T-cell (primary cell): ENCODE results near the gene TLX2. TPM values are rescaled to one million over a fixed set of nuclear protein-coding genes. Genes with fewer than 3 reads are reported as not detected.
A peak's percentile ranks its signal among the peaks of the same experiment; 100 is the strongest.
"Not testable (repeated sequence)": the region's sequence is repeated elsewhere in the genome, so short reads cannot be mapped to it uniquely, and the experiment has no call there.

Experiments
- ATAC-seq, 4 experiments: fragments of 200-7000 bp in 3 of 4; fragments of 150-1000 bp in 1 of 4; cut with Tn5 transposase; replicated peaks in 1 of 4; 1 replicate in 3 of 4; 2 replicates in 1 of 4; pipeline ENCODE4 v1.10.0; 2021; ENCODE audit warnings: moderate library complexity in 3 of 4, mild to moderate bottlenecking in 2 of 4, moderate number of reproducible peaks in 1 of 4
- CTCF ChIA-PET, 2 donors: fragments of 300-600 bp; sonication (Branson Sonifier 250); formaldehyde crosslinking; loops; one replicate each; lab custom pipeline; 2022; ENCODE audit warnings: antibody characterized with exemption in 2 of 2; lab: Charles Lee
- POLR2A ChIA-PET, 2 donors: fragments of 300-600 bp; sonication (Branson Sonifier 250); formaldehyde crosslinking; loops; one replicate each; lab custom pipeline; 2022; ENCODE audit warnings: antibody characterized with exemption in 2 of 2; lab: Charles Lee
- DNase-seq, 35 experiments: peaks; one replicate each; pipeline versions ENCODE4 v3.0.0 to v3.0.0-alpha.2; 2013 to 2023
- H3K27ac ChIP-seq: one replicate; pipeline ENCODE4 v1.5.1; 2013; ENCODE audit warnings: low read length
- H3K27me3 ChIP-seq, 2 experiments: replicated peaks in 1 of 2; 1 replicate in 1 of 2; 2 replicates in 1 of 2; pipeline versions ENCODE4 v1.6.1 to v1.7.0; 2013; ENCODE audit warnings: low read length in 1 of 2, mixed read lengths in 1 of 2; ENCODE audit not compliant: control insufficient read depth in 2 of 2, insufficient read depth in 2 of 2; ENCODE audit errors: extremely low read depth in 1 of 2
- H3K36me3 ChIP-seq, 2 donors: 1 replicate in 1 of 2; 2 replicates in 1 of 2; pipeline versions ENCODE4 v1.6.1 to v1.7.0; 2013; ENCODE audit warnings: low read length in 1 of 2; ENCODE audit not compliant: control insufficient read depth in 2 of 2, insufficient read depth in 1 of 2; ENCODE audit errors: extremely low read depth in 1 of 2
- H3K4me1 ChIP-seq, 2 experiments: 1 replicate in 1 of 2; 2 replicates in 1 of 2; pipeline versions ENCODE4 v1.6.1 to v1.7.0; 2013; ENCODE audit warnings: low read length in 2 of 2, mixed read lengths in 1 of 2; ENCODE audit not compliant: insufficient read depth in 2 of 2, control insufficient read depth in 1 of 2; ENCODE audit errors: extremely low read depth in 1 of 2
- H3K4me3 ChIP-seq, 2 donors: 1 replicate in 1 of 2; 2 replicates in 1 of 2; pipeline versions ENCODE4 v1.5.1 to v1.7.0; 2013; ENCODE audit warnings: mild to moderate bottlenecking in 2 of 2, low read length in 1 of 2, moderate library complexity in 1 of 2; ENCODE audit not compliant: control insufficient read depth in 1 of 2; ENCODE audit errors: extremely low read depth in 1 of 2
- H3K9me3 ChIP-seq: 2 replicates; pipeline ENCODE4 v1.7.0; 2013
- H3K27ac Mint-ChIP-seq, 2 donors: one replicate each; pipeline ENCODE4 v1.8.0; 2020 to 2021; ENCODE audit warnings: mild to moderate bottlenecking in 2 of 2, mixed read lengths in 2 of 2
- H3K27me3 Mint-ChIP-seq, 2 donors: one replicate each; pipeline ENCODE4 v1.8.0; 2021 to 2022; ENCODE audit warnings: mixed read lengths in 2 of 2
- H3K36me3 Mint-ChIP-seq: one replicate; pipeline ENCODE4 v1.8.0; 2021; ENCODE audit warnings: mixed read lengths
- H3K4me1 Mint-ChIP-seq, 3 donors: one replicate each; pipeline ENCODE4 v1.8.0; 2020 to 2022; ENCODE audit warnings: mixed read lengths in 3 of 3, mild to moderate bottlenecking in 1 of 3
- H3K4me3 Mint-ChIP-seq, 3 donors: one replicate each; pipeline ENCODE4 v1.8.0; 2020 to 2022; ENCODE audit warnings: mild to moderate bottlenecking in 3 of 3, mixed read lengths in 3 of 3, moderate library complexity in 3 of 3
- H3K9me3 Mint-ChIP-seq, 3 donors: one replicate each; pipeline ENCODE4 v1.8.0; 2020 to 2022; ENCODE audit warnings: mixed read lengths in 3 of 3
- whole genome bisulfite sequencing: methylation state at CpG from one replicate; pipeline ENCODE4 v1.1.5; 2013; ENCODE audit warnings: missing lambda C conversion rate; ENCODE audit not compliant: insufficient coverage; 5-methylcytosine and 5-hydroxymethylcytosine counted together
- total RNA-seq, 35 experiments: library from RNA in 6 of 35; stranded (reverse) in 6 of 35; fragments of 120-200 nt in 1 of 35; gene quantifications; one replicate each; pipeline versions ENCODE4 v1.2.1 to v1.2.4 and lab custom pipeline; 2013 to 2026

The TLX2 gene
- total RNA-seq (under 1 TPM in 2 of 5 donors, not detected in 3; 0.28 to 0.46 TPM), total RNA-seq (lab: John Stamatoyannopoulos, UW) (0 to 0.61 (median 0.11) reads per million in 29 experiments)
- total RNA-seq (2013) = not detected

DNA sequence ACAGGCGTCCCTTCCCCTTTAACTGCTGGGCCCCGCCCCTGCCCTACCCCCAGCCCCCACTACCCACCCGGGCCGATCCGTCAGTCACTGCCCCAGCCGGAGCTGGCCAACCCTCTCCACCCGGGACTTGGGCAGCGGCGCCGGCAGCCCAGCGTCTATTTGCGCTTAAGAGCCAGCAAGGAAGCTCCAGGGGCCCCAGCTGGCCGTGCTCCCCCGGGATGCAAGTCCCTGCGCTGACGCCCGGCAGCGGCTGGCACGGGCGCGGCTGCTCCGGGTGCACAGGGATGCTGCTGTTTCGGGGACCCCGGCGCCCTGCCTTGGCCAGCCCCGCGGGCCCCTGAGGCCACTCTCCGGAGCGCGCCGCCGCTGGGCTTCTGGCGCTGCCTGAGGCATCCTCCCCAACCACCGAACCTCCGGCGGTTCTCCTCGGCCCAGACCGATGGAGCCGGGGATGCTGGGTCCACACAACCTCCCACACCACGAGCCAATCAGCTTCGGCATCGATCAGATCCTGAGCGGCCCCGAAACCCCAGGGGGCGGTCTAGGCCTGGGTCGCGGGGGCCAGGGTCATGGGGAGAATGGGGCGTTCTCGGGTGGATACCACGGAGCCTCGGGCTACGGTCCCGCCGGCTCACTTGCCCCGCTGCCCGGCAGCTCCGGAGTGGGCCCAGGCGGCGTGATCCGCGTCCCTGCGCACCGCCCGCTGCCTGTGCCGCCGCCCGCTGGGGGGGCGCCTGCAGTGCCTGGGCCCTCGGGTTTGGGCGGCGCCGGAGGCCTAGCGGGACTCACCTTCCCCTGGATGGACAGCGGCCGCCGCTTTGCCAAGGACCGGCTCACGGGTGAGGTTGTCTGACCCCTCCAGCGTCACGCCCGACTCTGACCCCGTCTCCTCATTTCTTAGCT lies at the start of gene TLX2:
TSS of gene TLX2 (plus strand) at position 83 of the 903 bp plus-strand sequence. CDS start at position 440, 357 bp downstream.
- peak in 1 of 35 experiments; percentile 33 for DNase-seq
- 5% methylated on average over 70 of the region's 82 CpGs for WGBS
- POLR2A ChIA-PET = interaction anchor here in 1 of 2 donors (0.5 to 0.6 kb wide), 2 partner anchors 70 to 172 kb away, joined by 3 read pairs; no protein-coding TSS in a partner anchor
- peak within 1 kb of the TSS; percentile 65 to 74 (median 70) for H3K4me3 Mint-ChIP-seq
- H3K9me3 ChIP-seq = no peaks in the 10 kb centered on the region
- no peaks in the 10 kb centered on the region for H3K36me3 Mint-ChIP-seq
- no peaks in the 10 kb centered on the region for H3K9me3 Mint-ChIP-seq
- H3K36me3 ChIP-seq = no peaks in the 10 kb centered on the region
- H3K27ac ChIP-seq = no peak within 1 kb of the TSS
- CTCF ChIA-PET = no interaction called here
- H3K27me3 ChIP-seq = peaks cover 12 to 85% of the 10 kb centered on the region in 2 experiments
- ATAC-seq = peak in 3 of 4 experiments; percentile 13 to 24 (median 18)
- peaks cover 14 to 29% (median 21%) of the 10 kb centered on the region in 3 donors for H3K4me1 Mint-ChIP-seq
- H3K4me1 ChIP-seq = peaks cover 7 to 36% of the 10 kb centered on the region in 2 experiments
- no peak within 1 kb of the TSS for H3K27ac Mint-ChIP-seq
- peak within 1 kb of the TSS; percentile 18 to 50 for H3K4me3 ChIP-seq
- peaks cover 47 to 66% of the 10 kb centered on the region in 2 donors for H3K27me3 Mint-ChIP-seq

- 93% methylated on average over 6 of the region's 12 CpGs for WGBS
- CTCF ChIA-PET = interaction anchor here (0.6 to 1.2 kb wide), 2 partner anchors 12 to 60 kb away, joined by 4 to 8 read pairs; partner anchors contain the start of genes CCDC142 (in 1 of the 2) and TTC31 (in 1 of the 2)
- H3K27me3 ChIP-seq, DNase-seq, H3K27me3 Mint-ChIP-seq, ATAC-seq, H3K27ac ChIP-seq, H3K9me3 ChIP-seq, H3K9me3 Mint-ChIP-seq, H3K4me3 ChIP-seq: not testable (repeated sequence)
- Mint-ChIP-seq H3K4me1 (peaks cover 24 to 34% (median 28%) of the 10 kb centered on the region in 3 donors), H3K4me3 (peak overlapping the region; percentile 48 to 71 (median 59)), H3K27ac (peak overlapping the region; percentile 71 to 80), H3K36me3 (peaks cover 17% of the 10 kb centered on the region)
- Histone ChIP-seq H3K4me1 (peaks cover 17 to 32% of the 10 kb centered on the region in 2 experiments), H3K36me3 (peaks cover 9 to 16% of the 10 kb centered on the region in 2 donors)
- POLR2A ChIA-PET = interaction anchor here (0.5 to 1.3 kb wide), 3 partner anchors 8 to 271 kb away, joined by 7 to 14 read pairs (median 7); partner anchors contain the start of gene WBP1 (in 1 of the 2)
Measured at GRCh38 chr2:74470742-74471141, 43.5 kb upstream of the TLX2 start.

DNA sequence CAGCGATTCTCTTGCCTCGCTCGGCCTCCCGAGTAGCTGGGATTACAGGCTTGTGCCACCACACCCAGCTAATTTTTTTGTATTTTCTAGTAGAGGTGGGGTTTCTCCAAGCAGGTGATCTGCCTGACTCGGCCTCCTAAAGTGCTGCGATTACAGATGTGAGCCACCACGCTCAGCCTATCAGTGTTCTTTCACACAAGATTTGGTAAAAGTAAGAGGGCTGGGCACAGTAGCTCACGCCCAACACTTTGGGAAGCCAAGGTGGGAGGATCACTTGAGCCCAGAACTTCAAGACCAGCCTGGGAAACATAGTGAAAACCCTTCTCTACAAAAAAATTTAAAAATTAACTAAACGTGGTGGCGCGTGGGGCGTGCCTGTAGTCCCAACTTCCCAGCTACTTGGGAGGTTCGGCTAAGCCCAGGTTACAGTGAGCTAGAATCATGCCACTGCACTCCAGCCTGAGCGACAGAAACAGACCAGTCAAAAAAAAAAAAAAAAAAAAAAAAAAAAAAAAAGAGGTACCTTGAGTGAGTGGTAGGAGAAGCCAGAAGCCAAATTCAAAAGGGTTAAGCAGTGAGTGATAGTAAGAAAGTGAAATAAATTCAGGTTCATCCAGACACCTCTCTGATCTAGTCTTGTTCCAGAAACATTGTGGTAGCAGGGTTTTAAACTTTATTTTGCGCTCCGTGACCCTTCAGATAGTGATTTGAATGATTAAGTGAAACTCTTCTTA lies 42.8 kb upstream of the TLX2 start:
- H3K27me3 Mint-ChIP-seq = no peaks in the 10 kb centered on the region
- Histone ChIP-seq H3K27ac (peak overlapping the region; percentile 88), H3K4me1 (peaks cover 13 to 27% of the 10 kb centered on the region in 2 experiments), H3K4me3 (peak overlapping the region; percentile 66 to 73), H3K36me3 (peaks cover 9 to 22% of the 10 kb centered on the region in 2 donors), H3K9me3 (no peaks in the 10 kb centered on the region), H3K27me3 (no peaks in the 10 kb centered on the region)
- ChIA-PET CTCF (interaction anchor here (0.6 to 1.2 kb wide), 3 partner anchors 11 to 71 kb away, joined by 4 to 8 read pairs (median 8); partner anchors contain the start of genes CCDC142 (in 1 of the 2) and TTC31 (in 1 of the 2)), POLR2A (interaction anchor here (0.5 to 1.3 kb wide), 5 partner anchors 9 to 272 kb away, joined by 3 to 14 read pairs (median 7); partner anchors contain the start of genes C2orf81 (in 1 of the 2) and WBP1 (in 1 of the 2))
- no peak for ATAC-seq
- H3K4me3 Mint-ChIP-seq = peak overlapping the region; percentile 90 to 96 (median 96)
- peaks cover 21 to 30% (median 24%) of the 10 kb centered on the region in 3 donors for H3K4me1 Mint-ChIP-seq
- 92% methylated on average over 2 of the region's 16 CpGs for WGBS
- DNase-seq = no peak
- H3K9me3 Mint-ChIP-seq = no peaks in the 10 kb centered on the region
- H3K27ac Mint-ChIP-seq = peak overlapping the region; percentile 95 to 99
- peaks cover 18% of the 10 kb centered on the region for H3K36me3 Mint-ChIP-seq

- Mint-ChIP-seq H3K4me3 (peak within 1 kb of the TSS; percentile 90 to 96 (median 96)), H3K36me3 (peaks cover 19% of the 10 kb centered on the region), H3K4me1 (peaks cover 21 to 30% (median 24%) of the 10 kb centered on the region in 3 donors), H3K27me3 (no peaks in the 10 kb centered on the region), H3K9me3 (no peaks in the 10 kb centered on the region), H3K27ac (peak within 1 kb of the TSS; percentile 95 to 99)
- WGBS = 2% methylated on average over 56 of the region's 66 CpGs
- H3K9me3 ChIP-seq = no peaks in the 10 kb centered on the region
- no peaks in the 10 kb centered on the region for H3K27me3 ChIP-seq
- POLR2A ChIA-PET = interaction anchor here (0.6 to 2.0 kb wide), 5 partner anchors 9 to 59 kb away, joined by 3 to 15 read pairs (median 4); partner anchors contain the start of genes CCDC142 (in 1 of the 2) and WBP1 (in 1 of the 2)
- peaks cover 9 to 28% of the 10 kb centered on the region in 2 donors for H3K36me3 ChIP-seq
- H3K4me3 ChIP-seq = peak within 1 kb of the TSS; percentile 66 to 73
- peaks cover 13 to 27% of the 10 kb centered on the region in 2 experiments for H3K4me1 ChIP-seq
- ATAC-seq = peak; percentile 93 to 96 (median 94)
- DNase-seq = peak; percentile 90 to 99 (median 95)
- H3K27ac ChIP-seq = peak within 1 kb of the TSS; percentile 88
- CTCF ChIA-PET = interaction anchor here (0.6 to 2.6 kb wide), 4 partner anchors 10 to 20 kb away, joined by 3 to 17 read pairs (median 4); partner anchors contain the start of genes CCDC142 (in 1 of the 2), TTC31 (in 1 of the 2) and WBP1 (in 1 of the 2)
Measured at GRCh38 chr2:74472086-74472944, 41.9 kb upstream of the TLX2 start, which contains the start of gene MRPL53. Gene MRPL53 (minus strand): TSS chr2:74472680. CDS start chr2:74472660, 20 bp downstream.

DNA sequence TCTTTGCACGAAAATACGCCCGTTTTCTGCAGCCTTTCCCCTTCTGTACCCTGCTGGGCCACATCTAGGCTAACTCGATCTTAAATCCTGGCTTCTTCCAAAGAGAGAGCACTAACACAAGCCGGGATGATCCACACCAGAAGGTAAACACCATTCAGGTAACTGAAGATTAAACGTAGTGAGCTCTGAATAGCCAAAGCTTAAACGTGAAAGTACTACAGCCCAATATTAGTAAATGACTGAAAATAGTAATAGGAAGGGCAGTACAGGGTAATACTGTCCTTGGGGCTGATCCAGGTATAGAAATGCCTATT lies 41.3 kb upstream of the TLX2 start:
- ATAC-seq (no peak), DNase-seq (no peak)
- peak overlapping the region; percentile 88 for H3K27ac ChIP-seq
- H3K27me3 ChIP-seq = no peaks in the 10 kb centered on the region
- peaks cover 9 to 33% of the 10 kb centered on the region in 2 donors for H3K36me3 ChIP-seq
- H3K9me3 ChIP-seq = no peaks in the 10 kb centered on the region
- 10% methylated on average over 5 of the region's 7 CpGs for WGBS
- Mint-ChIP-seq H3K27ac (peak overlapping the region; percentile 95 to 99), H3K36me3 (peaks cover 23% of the 10 kb centered on the region), H3K27me3 (no peaks in the 10 kb centered on the region), H3K4me3 (peak overlapping the region; percentile 90 to 96 (median 96)), H3K4me1 (peaks cover 22 to 30% (median 24%) of the 10 kb centered on the region in 3 donors), H3K9me3 (no peaks in the 10 kb centered on the region)
- peak overlapping the region; percentile 66 to 73 for H3K4me3 ChIP-seq
- peaks cover 13 to 27% of the 10 kb centered on the region in 2 experiments for H3K4me1 ChIP-seq
- ChIA-PET POLR2A (interaction anchor here (0.6 to 2.0 kb wide), 4 partner anchors 9 to 58 kb away, joined by 3 to 15 read pairs (median 4); partner anchors contain the start of genes CCDC142 (in 1 of the 2) and WBP1 (in 1 of the 2)), CTCF (interaction anchor here (0.6 to 2.6 kb wide), 5 partner anchors 9 to 31 kb away, joined by 3 to 17 read pairs (median 3); partner anchors contain the start of genes CCDC142 (in 1 of the 2), TTC31 (in 1 of the 2) and WBP1 (in 1 of the 2))
